ENCODE results near the gene TRAM2. TPM values are rescaled to one million over a fixed set of nuclear protein-coding genes. Genes with fewer than 3 reads are reported as not detected.

Gene TRAM2
- total and polyA plus RNA-seq, 2 of the 4 experiments (the other 2 are of a cell fraction), result 77.2 to 95.7 TPM

DNA sequence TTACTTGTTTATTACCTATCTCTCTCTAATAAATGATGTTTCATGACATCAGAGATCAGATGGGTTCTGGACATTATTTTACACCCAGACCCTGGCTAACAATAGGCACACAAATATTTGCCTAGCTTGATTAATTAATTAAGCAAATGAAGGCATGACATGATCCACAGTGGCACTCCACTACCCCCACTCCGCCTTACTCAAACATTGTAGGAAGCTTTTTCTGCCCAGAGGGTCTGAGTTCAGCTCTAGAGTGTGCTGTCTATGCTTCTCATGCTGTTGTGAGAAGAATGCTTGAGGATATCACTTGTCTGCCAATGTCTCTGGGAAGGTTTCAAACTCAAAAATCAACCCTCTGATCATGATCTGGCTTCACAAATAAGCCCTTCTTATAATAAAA lies 45.0 kb downstream of the TRAM2 start:
- peaks cover 23% of the 10 kb centered on the region for H3K4me1 ChIP-seq (ENCODE audit: control insufficient read depth, insufficient read depth, low read length)
- H3K4me3 ChIP-seq (ENCODE audit: insufficient read depth, low read depth, low read length), result no peak overlapping the region
- no peaks in the 10 kb centered on the region for H3K9me3 ChIP-seq (ENCODE audit: control insufficient read depth, insufficient read depth, low read length)
- H3K56ac ChIP-seq (ENCODE audit: extremely low read depth, insufficient read depth, low read length), result peak overlapping the region; percentile 22; the same call in 1 of the 2 replicates
- no CpG with 5 or more reads among the region's 1 CpG for WGBS, 2 experiments (ENCODE audit: extremely low coverage in 2 of 2, insufficient read length in 1 of 2)
- H3K23ac ChIP-seq (ENCODE audit: low read depth, low read length), result peak overlapping the region; percentile 94
- TF ChIP-seq FOS (IDR thresholded peaks at IDR 0.05; ENCODE audit: low read depth, low read length) (no peak), RFX5 (IDR thresholded peaks at IDR 0.05; ENCODE audit: low read depth, low read length) (no peak), MAZ (IDR thresholded peaks at IDR 0.05; ENCODE audit: borderline replicate concordance, low read depth, low read length) (no peak), POLR2A (IDR thresholded peaks at IDR 0.05; ENCODE audit: low read depth, low read length) (no peak), MAFK (IDR thresholded peaks at IDR 0.05; ENCODE audit: low read depth, low read length) (no peak), NFE2L2 (IDR thresholded peaks at IDR 0.05; ENCODE audit: low read depth, low read length) (no peak), RAD21 (IDR thresholded peaks at IDR 0.05; ENCODE audit: low read length) (no peak)
- TF ChIP-seq, protein P1, sequence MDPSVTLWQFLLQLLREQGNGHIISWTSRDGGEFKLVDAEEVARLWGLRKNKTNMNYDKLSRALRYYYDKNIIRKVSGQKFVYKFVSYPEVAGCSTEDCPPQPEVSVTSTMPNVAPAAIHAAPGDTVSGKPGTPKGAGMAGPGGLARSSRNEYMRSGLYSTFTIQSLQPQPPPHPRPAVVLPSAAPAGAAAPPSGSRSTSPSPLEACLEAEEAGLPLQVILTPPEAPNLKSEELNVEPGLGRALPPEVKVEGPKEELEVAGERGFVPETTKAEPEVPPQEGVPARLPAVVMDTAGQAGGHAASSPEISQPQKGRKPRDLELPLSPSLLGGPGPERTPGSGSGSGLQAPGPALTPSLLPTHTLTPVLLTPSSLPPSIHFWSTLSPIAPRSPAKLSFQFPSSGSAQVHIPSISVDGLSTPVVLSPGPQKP (IDR thresholded peaks at IDR 0.05; ENCODE audit: borderline replicate concordance, low read depth, low read length), result no peak
- TF ChIP-seq, protein P2, sequence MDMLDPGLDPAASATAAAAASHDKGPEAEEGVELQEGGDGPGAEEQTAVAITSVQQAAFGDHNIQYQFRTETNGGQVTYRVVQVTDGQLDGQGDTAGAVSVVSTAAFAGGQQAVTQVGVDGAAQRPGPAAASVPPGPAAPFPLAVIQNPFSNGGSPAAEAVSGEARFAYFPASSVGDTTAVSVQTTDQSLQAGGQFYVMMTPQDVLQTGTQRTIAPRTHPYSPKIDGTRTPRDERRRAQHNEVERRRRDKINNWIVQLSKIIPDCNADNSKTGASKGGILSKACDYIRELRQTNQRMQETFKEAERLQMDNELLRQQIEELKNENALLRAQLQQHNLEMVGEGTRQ (IDR thresholded peaks at IDR 0.05; ENCODE audit: low read depth, low read length), result no peak
- ChIA-PET POLR2A (ENCODE audit: unreplicated experiment) (no interaction called here), CTCF (interaction anchor here (0.9 kb wide), 1 partner anchor 115 kb away, joined by 3 read pairs; no protein-coding TSS in a partner anchor)
- peak overlapping the region; percentile 94 for H3K14ac ChIP-seq (replicated peaks; ENCODE audit: low read depth, low read length)
- peak overlapping the region; percentile 88 for H3K18ac ChIP-seq (ENCODE audit: low read depth, low read length)
- peak overlapping the region; percentile 72 for H4K91ac ChIP-seq (ENCODE audit: insufficient read depth, low read depth, low read length)
- no peak overlapping the region for H2AK9ac ChIP-seq (replicated peaks; ENCODE audit: low read depth, low read length, poor library complexity)
- dilution Hi-C loops (cut with HindIII; ENCODE audit: low sequenced_read_pairs, unreplicated experiment) (no loop called here), intact Hi-C loops (cut with micrococcal nuclease) (no loop called here), in situ Hi-C loops (cut with MboI; ENCODE audit: low sequenced_read_pairs) (no loop called here)
- no peaks in the 10 kb centered on the region for H3K27me3 ChIP-seq (ENCODE audit: control insufficient read depth, insufficient read depth, low read length)
- no peaks in the 10 kb centered on the region for H4K20me1 ChIP-seq (ENCODE audit: insufficient read depth, low read length)
- DNase-seq, result no peak
- H4K8ac ChIP-seq (ENCODE audit: low read depth in 2 of 2, low read length in 2 of 2), result peak overlapping the region; percentile 30 to 78; a peak in 3 of 4 replicates
- H2BK20ac ChIP-seq (ENCODE audit: low read depth, low read length), result peak overlapping the region; percentile 85
- H3K4ac ChIP-seq (ENCODE audit: low read depth, low read length), result peak overlapping the region; percentile 90
- peaks cover 54% of the 10 kb centered on the region for H3K9me1 ChIP-seq (ENCODE audit: insufficient read depth, low read length)
- H3K4me2 ChIP-seq (ENCODE audit: low read depth, low read length), result no peak overlapping the region
- peak overlapping the region; percentile 79; the same call in 2 of the 3 replicates for H2BK15ac ChIP-seq (ENCODE audit: low read depth, low read length)
- H2AK5ac ChIP-seq (ENCODE audit: low read depth, low read length), result peak overlapping the region; percentile 41
- no peak overlapping the region for H2AFZ ChIP-seq (replicated peaks; ENCODE audit: low read length, poor library complexity)
- peak overlapping the region; percentile 16; the same call in 1 of the 2 replicates for H3K9ac ChIP-seq (ENCODE audit: low read depth, low read length)
- no peak for ATAC-seq (ENCODE audit: low read depth)
- peaks cover 33 to 85% of the 10 kb centered on the region in 2 experiments for H3K79me1 ChIP-seq (ENCODE audit: low read depth in 1 of 2, low read length in 2 of 2)
- peaks cover 38% of the 10 kb centered on the region for H3K36me3 ChIP-seq (ENCODE audit: control insufficient read depth, insufficient read depth, low read length)
- H4K5ac ChIP-seq (ENCODE audit: low read depth, low read length), result peak overlapping the region; percentile 65
- no TSS peak for BruUV-seq (replicated peaks)
- peak overlapping the region; percentile 67 for H2BK5ac ChIP-seq (ENCODE audit: low read depth, low read length, poor library complexity, severe bottlenecking)
- peak overlapping the region; percentile 79 for H3K27ac ChIP-seq (ENCODE audit: insufficient read depth, low read length)
- peak overlapping the region; percentile 91 for H2BK120ac ChIP-seq (ENCODE audit: low read depth, low read length)

All from IMR-90 (cell line).